Activated T-cell treated with anti-CD3 and anti-CD28 coated beads, Interleukin-2, amount 50 U/mL, for 72 hours (primary cell): ENCODE results near the gene PGBD5. TPM values are rescaled to one million over a fixed set of nuclear protein-coding genes. Genes with fewer than 3 reads are reported as not detected.

Source experiments
- ATAC-seq, 2 donors: fragments of 150-1000 bp; cut with Tn5 transposase; replicated peaks in 1 of 2; 2 replicates each; pipeline ENCODE4 v1.10.0; 2021; ENCODE audit warnings: moderate library complexity in 2 of 2, mild to moderate bottlenecking in 1 of 2
- DNase-seq, 2 donors: peaks; one replicate each; pipeline ENCODE4 v3.0.0; 2021 to 2022; ENCODE audit warnings: mixed read lengths in 1 of 2
- H3K27ac Mint-ChIP-seq: one replicate; pipeline ENCODE4 v1.8.0; 2022; ENCODE audit warnings: mild to moderate bottlenecking, moderate library complexity, mixed read lengths
- H3K27me3 Mint-ChIP-seq: one replicate; pipeline ENCODE4 v1.8.0; 2022; ENCODE audit warnings: low read depth, mixed read lengths
- H3K36me3 Mint-ChIP-seq, 2 donors: one replicate each; pipeline ENCODE4 v1.8.0; 2022; ENCODE audit warnings: mixed read lengths in 2 of 2, mild to moderate bottlenecking in 1 of 2; ENCODE audit not compliant: insufficient read depth in 2 of 2
- H3K4me1 Mint-ChIP-seq: one replicate; pipeline ENCODE4 v1.8.0; 2022; ENCODE audit warnings: low read depth, mixed read lengths
- H3K4me3 Mint-ChIP-seq, 2 donors: one replicate each; pipeline ENCODE4 v1.8.0; 2022; ENCODE audit warnings: mild to moderate bottlenecking in 2 of 2, mixed read lengths in 2 of 2, moderate library complexity in 2 of 2
- H3K9me3 Mint-ChIP-seq, 2 donors: one replicate each; pipeline ENCODE4 v1.8.0; 2022; ENCODE audit warnings: mixed read lengths in 2 of 2
- total RNA-seq, 2 donors: library from RNA; stranded (reverse); gene quantifications; one replicate each; pipeline ENCODE4 v1.2.3, GENCODE V29; 2022

PGBD5 gene
- total RNA-seq, 2 donors from 2014 or later, result 0.12 TPM; not detected in 1

- H3K27me3 Mint-ChIP-seq, result peaks cover 6% of the 10 kb centered on the region
- DNase-seq (no peak), ATAC-seq (no peak)
- H3K9me3 Mint-ChIP-seq, result no peaks in the 10 kb centered on the region
- H3K4me3 Mint-ChIP-seq, result no peak overlapping the region
- no peaks in the 10 kb centered on the region for H3K36me3 Mint-ChIP-seq
- H3K4me1 Mint-ChIP-seq, result peaks cover 10% of the 10 kb centered on the region
- no peak overlapping the region for H3K27ac Mint-ChIP-seq
Observed at GRCh38 chr1:230286166-230286889, 139.8 kb downstream of the PGBD5 start.

- Mint-ChIP-seq H3K27ac (no peak overlapping the region), H3K36me3 (no peaks in the 10 kb centered on the region), H3K4me1 (peaks cover 9% of the 10 kb centered on the region), H3K4me3 (no peak overlapping the region), H3K9me3 (no peaks in the 10 kb centered on the region), H3K27me3 (no peaks in the 10 kb centered on the region)
- ATAC-seq, result no peak
- no peak for DNase-seq
Observed at GRCh38 chr1:230285351-230285750, 140.8 kb downstream of the PGBD5 start.

- peaks cover 9% of the 10 kb centered on the region for H3K4me1 Mint-ChIP-seq
- H3K36me3 Mint-ChIP-seq, result no peaks in the 10 kb centered on the region
- H3K4me3 Mint-ChIP-seq, result no peak overlapping the region
- no peak overlapping the region for H3K27ac Mint-ChIP-seq
- ATAC-seq (no peak), DNase-seq (no peak)
- no peaks in the 10 kb centered on the region for H3K9me3 Mint-ChIP-seq
- H3K27me3 Mint-ChIP-seq, result no peaks in the 10 kb centered on the region
Observed at GRCh38 chr1:230284891-230285290, 141.2 kb downstream of the PGBD5 start.

GRCh38 chr1:230283678-230284077 is 142.5 kb downstream of the PGBD5 start:
- H3K27me3 Mint-ChIP-seq, result no peaks in the 10 kb centered on the region
- H3K4me3 Mint-ChIP-seq, result no peak overlapping the region
- DNase-seq, result no peak
- H3K4me1 Mint-ChIP-seq, result peaks cover 9% of the 10 kb centered on the region
- H3K36me3 Mint-ChIP-seq, result peaks cover 0 to 3% of the 10 kb centered on the region in 2 donors
- H3K9me3 Mint-ChIP-seq, result no peaks in the 10 kb centered on the region
- no peak overlapping the region for H3K27ac Mint-ChIP-seq
- ATAC-seq, result no peak

DNA sequence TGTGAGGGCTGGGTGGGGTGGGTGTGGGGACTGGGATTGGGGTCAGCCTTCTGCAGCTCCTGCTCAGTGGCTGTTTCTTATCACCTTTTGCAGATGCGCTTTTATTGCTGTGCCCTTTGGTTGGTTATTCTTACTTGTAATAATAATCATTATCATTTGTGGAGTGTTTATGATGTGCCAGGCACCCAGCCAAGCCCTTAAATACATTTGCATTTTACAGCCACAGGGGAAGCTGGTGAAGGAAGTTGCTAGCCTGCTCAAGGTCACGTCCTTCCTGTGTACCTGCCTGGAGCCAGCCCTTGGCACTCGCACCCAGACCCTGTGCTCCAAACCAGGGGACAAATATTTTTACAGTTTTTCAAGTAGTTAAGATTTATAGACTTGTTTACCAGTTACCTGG is 144.0 kb downstream of the PGBD5 start:
- no peaks in the 10 kb centered on the region for H3K9me3 Mint-ChIP-seq
- no peak overlapping the region for H3K4me3 Mint-ChIP-seq
- H3K27me3 Mint-ChIP-seq, result no peaks in the 10 kb centered on the region
- DNase-seq, result no peak
- H3K36me3 Mint-ChIP-seq, result peaks cover 0 to 8% of the 10 kb centered on the region in 2 donors
- no peak for ATAC-seq
- peaks cover 16% of the 10 kb centered on the region for H3K4me1 Mint-ChIP-seq
- peak overlapping the region; percentile 61 for H3K27ac Mint-ChIP-seq

GRCh38 chr1:230281556-230281955 is 144.6 kb downstream of the PGBD5 start:
- Mint-ChIP-seq H3K4me3 (no peak overlapping the region), H3K27me3 (no peaks in the 10 kb centered on the region), H3K9me3 (no peaks in the 10 kb centered on the region), H3K36me3 (peaks cover 0 to 11% of the 10 kb centered on the region in 2 donors), H3K4me1 (peaks cover 22% of the 10 kb centered on the region), H3K27ac (no peak overlapping the region)
- ATAC-seq (peak; percentile 19 to 22), DNase-seq (no peak)

DNA sequence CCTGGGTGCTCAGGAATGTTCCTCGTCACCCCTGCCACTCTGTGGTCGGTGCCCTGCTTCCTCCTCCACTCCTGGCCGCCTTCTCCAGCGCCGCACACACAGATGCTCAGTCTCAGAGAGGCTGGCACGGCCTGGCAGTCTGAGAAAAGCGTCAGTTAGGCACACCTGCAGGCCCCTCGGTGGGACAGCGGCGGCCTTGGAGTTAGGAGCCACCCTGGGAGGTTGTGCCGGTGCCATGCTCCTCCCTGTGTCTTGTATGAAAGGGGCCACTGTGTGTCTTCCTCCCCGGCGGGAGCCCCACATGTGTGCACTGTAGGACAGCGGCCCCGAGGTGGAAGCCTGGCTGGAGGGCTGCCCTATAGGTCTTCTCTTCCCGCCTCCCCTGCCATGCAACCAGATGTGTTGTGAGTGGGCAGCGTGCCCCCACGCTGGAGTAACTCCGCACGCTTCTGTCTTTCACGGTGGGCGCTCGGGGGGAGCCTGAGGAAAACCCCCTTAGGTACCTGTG is 145.2 kb downstream of the PGBD5 start:
- ATAC-seq, result peak; percentile 4 to 17
- Mint-ChIP-seq H3K4me3 (peak overlapping the region in 1 of 2 donors; percentile 16), H3K4me1 (peaks cover 26% of the 10 kb centered on the region), H3K27ac (no peak overlapping the region), H3K9me3 (no peaks in the 10 kb centered on the region), H3K36me3 (peaks cover 0 to 13% of the 10 kb centered on the region in 2 donors), H3K27me3 (no peaks in the 10 kb centered on the region)
- DNase-seq, result no peak

DNA sequence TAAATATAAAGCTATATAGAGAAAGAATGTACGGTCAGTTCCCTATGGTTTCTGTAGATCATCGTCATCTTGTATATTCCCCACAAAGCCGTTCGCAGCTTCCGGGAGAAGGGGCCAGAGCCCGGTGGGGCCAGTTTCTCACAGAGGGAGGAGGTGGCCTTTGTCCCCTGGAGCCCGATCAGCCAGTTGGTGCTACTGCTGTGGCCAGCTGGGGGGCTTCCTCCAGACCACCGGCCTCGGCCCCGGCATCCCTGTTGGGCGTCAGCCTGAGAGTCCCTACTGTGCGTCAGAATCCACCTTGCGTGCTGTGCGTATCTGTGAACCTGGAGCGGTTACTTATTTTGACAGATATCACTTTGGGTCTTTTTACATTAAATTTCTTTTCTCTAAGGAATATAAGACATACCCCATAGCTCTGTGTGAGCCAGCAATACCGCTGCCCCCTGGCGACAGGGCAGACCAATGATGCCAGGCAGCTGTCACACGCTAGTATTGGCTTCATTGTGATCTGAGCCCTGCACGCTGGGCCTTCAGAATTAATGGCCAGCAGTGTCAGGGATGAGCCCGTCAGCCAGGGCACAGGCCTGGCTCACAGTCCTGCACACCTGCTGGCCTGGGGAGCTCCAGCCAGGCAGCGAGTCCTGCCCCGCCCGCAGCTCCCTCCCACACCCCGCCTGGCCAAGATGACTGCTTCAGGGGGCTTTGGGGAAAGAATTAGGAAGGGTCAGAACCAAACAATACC is 145.9 kb downstream of the PGBD5 start:
- H3K27ac Mint-ChIP-seq, result no peak overlapping the region
- peaks cover 26% of the 10 kb centered on the region for H3K4me1 Mint-ChIP-seq
- H3K36me3 Mint-ChIP-seq, result peaks cover 0 to 13% of the 10 kb centered on the region in 2 donors
- H3K9me3 Mint-ChIP-seq, result no peaks in the 10 kb centered on the region
- DNase-seq (no peak), ATAC-seq (no peak)
- H3K27me3 Mint-ChIP-seq, result no peaks in the 10 kb centered on the region
- H3K4me3 Mint-ChIP-seq, result no peak overlapping the region

DNA sequence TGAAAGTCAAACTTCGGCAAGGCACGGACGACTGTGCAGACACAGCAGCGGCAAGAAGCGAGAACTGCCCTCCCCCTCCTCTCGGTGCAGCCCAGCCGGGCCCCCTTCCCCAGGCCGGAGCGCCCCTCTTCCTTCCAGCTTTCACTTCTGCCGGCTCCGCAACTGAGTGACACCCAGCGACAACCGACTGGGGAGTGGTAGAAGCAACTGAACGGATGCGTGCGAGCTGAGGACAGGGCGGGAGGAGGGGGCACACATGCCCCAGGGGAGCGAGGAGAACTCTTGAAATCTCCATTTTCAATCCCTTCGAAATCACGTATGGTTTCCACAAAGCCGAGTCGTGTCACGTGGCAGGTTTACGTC is 146.6 kb downstream of the PGBD5 start:
- DNase-seq, result no peak
- H3K4me3 Mint-ChIP-seq, result no peak overlapping the region
- H3K36me3 Mint-ChIP-seq, result peaks cover 0 to 15% of the 10 kb centered on the region in 2 donors
- no peaks in the 10 kb centered on the region for H3K27me3 Mint-ChIP-seq
- H3K9me3 Mint-ChIP-seq, result no peaks in the 10 kb centered on the region
- ATAC-seq, result no peak
- peaks cover 28% of the 10 kb centered on the region for H3K4me1 Mint-ChIP-seq
- H3K27ac Mint-ChIP-seq, result no peak overlapping the region

GRCh38 chr1:230278871-230279582 is 147.1 kb downstream of the PGBD5 start:
- Mint-ChIP-seq H3K27me3 (no peaks in the 10 kb centered on the region), H3K4me3 (no peak overlapping the region), H3K9me3 (no peaks in the 10 kb centered on the region), H3K27ac (no peak overlapping the region), H3K36me3 (peaks cover 0 to 15% of the 10 kb centered on the region in 2 donors), H3K4me1 (peaks cover 33% of the 10 kb centered on the region)
- ATAC-seq, result no peak
- no peak for DNase-seq

DNA sequence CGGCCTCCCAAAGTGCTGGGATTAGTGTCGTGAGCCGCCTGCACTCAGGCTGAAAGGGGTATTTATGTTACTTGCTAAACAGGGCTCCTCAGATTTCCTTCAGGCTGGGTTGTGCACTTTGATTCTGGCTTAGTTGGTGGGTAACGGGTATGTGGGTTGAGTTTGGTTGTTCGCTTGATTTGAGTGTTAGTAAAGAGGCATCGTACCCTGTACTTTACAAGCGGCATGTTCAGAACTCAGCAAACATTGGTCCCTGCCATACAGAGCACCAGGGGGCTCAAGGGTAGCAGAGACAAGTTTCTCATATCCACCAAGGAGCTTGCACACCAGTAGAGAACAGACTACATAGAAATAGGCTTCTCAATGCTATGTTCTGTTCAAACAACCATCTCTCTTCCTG is 147.8 kb downstream of the PGBD5 start:
- Mint-ChIP-seq H3K4me3 (no peak overlapping the region), H3K4me1 (peaks cover 40% of the 10 kb centered on the region), H3K9me3 (no peaks in the 10 kb centered on the region), H3K27ac (no peak overlapping the region), H3K27me3 (no peaks in the 10 kb centered on the region), H3K36me3 (peaks cover 0 to 15% of the 10 kb centered on the region in 2 donors)
- ATAC-seq, result no peak
- DNase-seq, result no peak

DNA sequence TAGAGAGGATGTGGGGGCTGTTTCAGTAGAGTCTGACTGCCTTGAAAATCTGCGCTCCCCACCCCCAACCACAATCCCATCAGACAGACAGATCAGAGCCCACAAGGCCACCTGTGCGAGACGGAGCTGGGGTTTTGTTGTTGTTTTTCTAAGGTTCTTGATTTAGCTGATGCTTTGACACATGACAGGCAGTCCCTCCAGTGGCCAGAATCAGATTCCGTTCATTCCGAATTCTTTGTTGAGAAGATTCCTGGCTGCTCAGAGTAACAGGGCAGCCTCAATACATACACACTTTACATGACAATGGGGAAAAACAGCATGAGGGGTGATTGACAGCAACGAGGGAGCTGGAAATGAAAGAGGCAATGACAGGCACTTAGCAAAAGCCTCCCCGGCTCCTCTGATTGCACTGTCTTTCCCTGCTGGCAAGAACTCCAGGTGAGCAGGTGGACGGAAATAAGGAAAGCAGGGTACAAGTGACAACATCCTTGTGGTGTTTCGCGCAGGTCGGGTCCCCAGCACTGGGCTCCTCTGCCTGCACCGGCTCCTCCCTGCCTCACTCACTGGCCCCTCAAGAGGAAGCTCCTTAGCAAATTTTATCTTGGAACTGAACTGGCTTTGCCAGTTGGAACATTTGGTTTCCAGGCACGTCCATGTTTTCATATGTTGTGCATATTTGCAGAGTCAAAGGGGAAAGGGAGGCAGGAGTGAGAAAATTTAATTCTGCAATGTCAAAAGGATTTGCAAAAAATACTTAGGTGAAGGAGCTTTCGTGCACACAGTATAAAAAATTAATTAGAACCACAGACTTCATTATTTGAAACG is 148.7 kb downstream of the PGBD5 start:
- no peak for DNase-seq
- Mint-ChIP-seq H3K27me3 (no peaks in the 10 kb centered on the region), H3K36me3 (peaks cover 0 to 15% of the 10 kb centered on the region in 2 donors), H3K4me1 (peaks cover 49% of the 10 kb centered on the region), H3K9me3 (no peaks in the 10 kb centered on the region), H3K27ac (no peak overlapping the region), H3K4me3 (peak overlapping the region in 1 of 2 donors; percentile 44)
- no peak for ATAC-seq
